Endothelial cell (in vitro differentiated cells): Measurements from ENCODE around the gene COL26A1. TPM values are rescaled to one million over a fixed set of nuclear protein-coding genes. Genes with fewer than 3 reads are reported as not detected.
"Not testable (repeated sequence)": the region's sequence is repeated elsewhere in the genome, so short reads cannot be mapped to it uniquely, and the experiment has no call there.

Experiments used
- DNase-seq: peaks from one replicate; pipeline ENCODE4 v3.0.0; 2021; ENCODE audit warnings: low spot score
- H3K27ac Mint-ChIP-seq: one replicate; pipeline ENCODE4 v1.8.0; 2021; ENCODE audit warnings: mixed read lengths, inconsistent platforms; ENCODE audit not compliant: unreplicated experiment
- H3K27me3 Mint-ChIP-seq: one replicate; pipeline ENCODE4 v1.8.0; 2021; ENCODE audit warnings: mild to moderate bottlenecking, moderate library complexity, mixed read lengths, inconsistent platforms; ENCODE audit not compliant: unreplicated experiment
- H3K36me3 Mint-ChIP-seq: one replicate; pipeline ENCODE4 v1.8.0; 2021; ENCODE audit warnings: mild to moderate bottlenecking, low read depth, mixed read lengths, inconsistent platforms; ENCODE audit not compliant: unreplicated experiment
- H3K4me1 Mint-ChIP-seq: one replicate; pipeline ENCODE4 v1.8.0; 2021; ENCODE audit warnings: mild to moderate bottlenecking, mixed read lengths, inconsistent platforms; ENCODE audit not compliant: unreplicated experiment
- H3K4me3 Mint-ChIP-seq: one replicate; pipeline ENCODE4 v1.8.0; 2021; ENCODE audit warnings: mild to moderate bottlenecking, mixed read lengths, inconsistent platforms; ENCODE audit not compliant: unreplicated experiment
- H3K9me3 Mint-ChIP-seq: one replicate; pipeline ENCODE4 v1.8.0; 2021; ENCODE audit warnings: mixed read lengths, inconsistent platforms; ENCODE audit not compliant: unreplicated experiment
- CTCF ChIP-seq: fragments of 200-600 bp; sonication (generic); IDR thresholded peaks from one replicate; pipeline ENCODE4 v1.5.0; 2021; ENCODE audit warnings: antibody characterized with exemption; ENCODE audit not compliant: unreplicated experiment
- total RNA-seq: library from RNA; stranded (reverse); fragmentation: NEBNext Ultra II Directional; extraction: Animal tissue kit (Norgen Biotek cat#: 25700); gene quantifications from one replicate; pipeline ENCODE4 v1.2.1, GENCODE V29; 2021; ENCODE audit not compliant: unreplicated experiment

The COL26A1 gene
- total RNA-seq, 1 donor from 2014 or later = 6.1 TPM

GRCh38 chr7:101604331-101604933 lies 241.8 kb downstream of the COL26A1 start:
- Mint-ChIP-seq H3K4me3 (no peak overlapping the region), H3K27ac (no peak overlapping the region), H3K36me3 (no peaks in the 10 kb centered on the region), H3K9me3 (no peaks in the 10 kb centered on the region), H3K4me1 (no peaks in the 10 kb centered on the region), H3K27me3 (peaks cover 2% of the 10 kb centered on the region)
- TF ChIP-seq CTCF = no peak
- no peak for DNase-seq

- not testable (repeated sequence) for DNase-seq, H3K27ac Mint-ChIP-seq, H3K36me3 Mint-ChIP-seq
Measured at GRCh38 chr7:101604934-101605332, 242.3 kb downstream of the COL26A1 start.

GRCh38 chr7:101605611-101606497 lies 243.2 kb downstream of the COL26A1 start:
- Mint-ChIP-seq H3K4me1 (no peaks in the 10 kb centered on the region), H3K36me3 (no peaks in the 10 kb centered on the region), H3K9me3 (no peaks in the 10 kb centered on the region), H3K27me3 (peaks cover 4% of the 10 kb centered on the region), H3K4me3 (no peak overlapping the region), H3K27ac (no peak overlapping the region)
- DNase-seq = no peak
- no peak for TF ChIP-seq CTCF

More at GRCh38 chr7:101604934-101605332, 242.3 kb downstream of the COL26A1 start:
- not testable (repeated sequence) for H3K9me3 Mint-ChIP-seq, H3K4me3 Mint-ChIP-seq, H3K4me1 Mint-ChIP-seq, H3K27me3 Mint-ChIP-seq

- Mint-ChIP-seq H3K27ac (no peak overlapping the region), H3K27me3 (peaks cover 4% of the 10 kb centered on the region), H3K36me3 (no peaks in the 10 kb centered on the region), H3K4me1 (no peaks in the 10 kb centered on the region), H3K9me3 (no peaks in the 10 kb centered on the region), H3K4me3 (no peak overlapping the region)
- no peak for TF ChIP-seq CTCF
- DNase-seq = no peak
Measured at GRCh38 chr7:101606498-101606923, 243.8 kb downstream of the COL26A1 start.

Other genes with a start within 250 kb of the COL26A1 start
- gene SERPINE1, start 235.8 kb upstream of the COL26A1 start, total RNA-seq = 0.80 TPM
- 45.6 TPM for gene AP1S1, start 208.4 kb upstream of the COL26A1 start, total RNA-seq
- 0.77 TPM for gene VGF, start 197.3 kb upstream of the COL26A1 start, total RNA-seq
- gene NAT16, start 182.6 kb upstream of the COL26A1 start, total RNA-seq = not detected
- gene MOGAT3, start 161.8 kb upstream of the COL26A1 start, total RNA-seq = not detected
- gene PLOD3, start 145.3 kb upstream of the COL26A1 start, total RNA-seq = 73.0 TPM
- gene ZNHIT1, start 144.7 kb upstream of the COL26A1 start, total RNA-seq = 71.5 TPM
- 10.5 TPM for gene CLDN15, start 125.1 kb upstream of the COL26A1 start, total RNA-seq
- 150 TPM for gene FIS1, start 117.8 kb upstream of the COL26A1 start, total RNA-seq
- gene IFT22, start 41.1 kb upstream of the COL26A1 start, total RNA-seq = 25.8 TPM